ENCODE results near the gene BEND6. TPM values are rescaled to one million over a fixed set of nuclear protein-coding genes. Genes with fewer than 3 reads are reported as not detected.

Gene BEND6
- total RNA-seq, 1 donor from 2014 or later = 1.5 TPM

- intact Hi-C loops (cut with DNase I) = no loop called here
- no peak for DNase-seq (ENCODE audit: low spot score)
These were observed 18.4 kb upstream of the BEND6 start for GRCh38 chr6:56936466-56936865.

- no peak for DNase-seq (ENCODE audit: low spot score)
- intact Hi-C loops (cut with DNase I) = no loop called here
These were observed 16.2 kb upstream of the BEND6 start for GRCh38 chr6:56938649-56939191.

DNA sequence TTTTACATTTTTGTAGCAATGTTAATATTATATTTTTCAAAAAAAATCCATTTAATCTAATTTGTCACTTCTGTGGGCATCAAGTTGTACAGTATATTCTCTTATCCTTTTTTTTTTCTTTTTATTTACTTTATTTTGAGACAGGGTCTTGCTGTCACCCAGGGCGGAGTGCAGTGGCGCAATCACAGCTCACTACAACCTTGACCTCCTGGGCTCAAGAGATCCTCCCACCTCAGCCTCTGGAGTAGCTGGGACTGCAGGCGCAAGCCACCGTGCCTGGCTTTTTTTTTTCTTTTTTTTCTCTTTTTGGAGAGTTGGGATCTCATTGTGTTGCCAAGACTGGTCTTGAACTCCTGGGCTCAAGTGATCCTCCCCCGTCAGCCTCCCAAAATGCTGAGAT is 14.4 kb upstream of the BEND6 start:
- no peak for DNase-seq (ENCODE audit: low spot score)
- intact Hi-C loops (cut with DNase I) = no loop called here

- DNase-seq (ENCODE audit: low spot score) = no peak
- intact Hi-C loops (cut with DNase I) = no loop called here
These were observed 13.9 kb upstream of the BEND6 start for GRCh38 chr6:56940977-56941376.

GRCh38 chr6:56944661-56945060 is 10.2 kb upstream of the BEND6 start:
- intact Hi-C loops (cut with DNase I) = no loop called here
- DNase-seq (ENCODE audit: low spot score) = no peak

- intact Hi-C loops (cut with DNase I) = no loop called here
- DNase-seq (ENCODE audit: low spot score) = no peak
These were observed 8.5 kb upstream of the BEND6 start for GRCh38 chr6:56946368-56946767.

GRCh38 chr6:56947924-56948323 is 7.0 kb upstream of the BEND6 start:
- no peak for DNase-seq (ENCODE audit: low spot score)
- intact Hi-C loops (cut with DNase I) = no loop called here

DNA sequence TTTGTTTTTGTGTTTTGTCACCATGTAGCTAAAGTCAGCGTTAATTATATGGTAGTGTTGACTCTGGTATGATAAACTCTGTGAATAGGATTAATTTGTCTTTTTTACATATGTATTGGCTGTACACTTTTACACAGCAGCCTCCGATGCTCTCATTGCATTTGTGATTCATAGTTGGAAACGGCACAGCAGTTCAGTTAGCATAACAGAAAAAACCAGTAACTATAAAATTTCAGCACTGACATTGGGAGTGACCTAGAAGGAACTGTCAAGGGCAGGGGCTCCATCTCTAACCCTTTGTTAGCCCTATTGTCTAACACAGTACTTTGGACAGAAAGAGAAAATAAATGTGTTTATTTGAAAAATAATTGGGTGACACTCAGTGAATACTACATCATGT is 5.6 kb upstream of the BEND6 start:
- intact Hi-C loops (cut with DNase I) = no loop called here
- DNase-seq (ENCODE audit: low spot score) = no peak

- intact Hi-C loops (cut with DNase I) = loop anchor here (10.0 kb wide), 1 partner anchor 225 kb away; the partner anchor contains the start of gene BAG2
- no peak for DNase-seq (ENCODE audit: low spot score)
These were observed 4.9 kb upstream of the BEND6 start for GRCh38 chr6:56949925-56950495.

DNA sequence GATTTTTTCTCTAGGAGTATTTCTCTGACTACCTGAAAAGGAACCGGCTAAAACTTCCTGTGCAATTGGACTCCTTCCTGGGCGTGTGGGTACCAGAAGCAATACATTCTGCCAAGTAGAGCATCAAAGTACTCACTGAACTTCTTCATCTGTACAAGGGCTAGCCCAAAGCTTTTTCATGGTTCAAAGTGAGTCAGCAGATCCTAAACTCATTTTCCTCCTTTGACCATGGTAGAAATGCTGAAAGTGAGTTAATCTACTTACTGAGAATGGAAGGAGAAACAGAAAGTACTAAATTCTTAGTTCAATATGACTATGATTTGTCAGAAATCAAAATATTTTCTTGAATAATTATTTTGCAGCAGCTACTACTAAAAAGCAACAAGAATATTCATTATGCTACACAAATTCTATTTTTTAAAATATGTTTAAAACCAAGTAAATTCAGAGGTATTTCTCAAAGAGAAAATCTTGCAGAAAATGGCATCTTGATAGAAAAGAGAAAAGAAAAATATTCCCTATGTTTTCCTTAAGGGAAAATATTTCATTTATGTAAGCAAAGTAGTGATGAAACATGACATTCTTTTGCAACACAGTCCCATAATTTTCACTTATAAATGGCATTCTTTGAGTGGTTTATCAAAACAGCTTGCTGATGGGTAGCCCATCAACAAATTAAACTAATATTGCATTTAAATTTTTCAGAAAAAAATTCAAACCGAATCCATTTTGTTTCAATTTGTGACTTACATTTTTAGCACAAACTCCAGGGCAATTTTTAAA is 3.7 kb upstream of the BEND6 start:
- intact Hi-C loops (cut with DNase I) = loop anchor here (10.0 kb wide), 1 partner anchor 224 kb away; the partner anchor contains the start of gene BAG2

DNA sequence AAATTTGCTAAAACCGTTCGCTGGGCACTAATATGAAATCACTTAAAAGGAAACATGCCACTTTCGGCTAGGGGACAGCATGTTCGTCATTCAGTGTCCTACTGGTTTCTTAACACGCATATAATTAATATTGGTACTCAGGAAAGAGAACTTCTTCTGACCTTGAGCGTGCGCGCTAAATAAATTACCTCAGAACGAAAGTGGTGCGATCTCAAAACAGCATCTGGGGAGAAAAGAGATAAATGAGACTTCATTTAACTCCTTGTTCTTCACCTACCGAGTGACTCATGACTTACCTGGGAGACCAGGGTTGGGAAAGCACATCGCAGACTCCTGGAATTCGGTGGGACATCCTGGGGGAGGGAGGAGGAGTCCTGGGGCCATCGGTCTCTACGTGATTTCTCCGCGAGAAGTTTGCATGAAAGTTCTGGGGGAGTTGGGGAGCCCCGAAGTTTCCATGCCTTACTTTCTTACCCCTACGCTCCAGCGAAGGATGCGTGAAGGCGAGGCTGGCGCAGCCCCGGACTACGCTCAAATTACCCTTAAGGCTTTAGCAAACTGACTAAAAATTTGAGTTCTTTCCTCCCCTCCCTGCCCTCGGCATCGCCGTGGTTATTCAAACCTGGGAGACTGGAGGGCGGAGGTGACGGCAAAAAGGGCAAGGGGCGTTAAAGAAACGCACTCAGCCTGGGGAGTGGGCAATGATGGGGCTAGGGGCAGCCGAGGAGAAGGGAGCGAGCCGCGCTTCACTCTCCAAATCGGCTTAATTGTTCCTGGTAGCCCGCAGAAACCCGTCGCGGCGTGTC is 1.1 kb upstream of the BEND6 start:
- intact Hi-C loops (cut with DNase I) = loop anchor here (2.0 to 10.0 kb wide), 2 partner anchors 221 to 363 kb away; partner anchors contain the start of genes BAG2 and PRIM2
- DNase-seq (ENCODE audit: low spot score) = no peak

More for the DNA sequence above, 3.7 kb upstream of the BEND6 start:
- no peak for DNase-seq (ENCODE audit: low spot score)

GRCh38 chr6:56955171-56956155 is 556 bp downstream of the BEND6 start:
- intact Hi-C loops (cut with DNase I) = loop anchor here (2.0 to 10.0 kb wide), 3 partner anchors 43 to 361 kb away; partner anchors contain the start of genes BAG2 and PRIM2
- DNase-seq (ENCODE audit: low spot score) = peak; percentile 90

DNA sequence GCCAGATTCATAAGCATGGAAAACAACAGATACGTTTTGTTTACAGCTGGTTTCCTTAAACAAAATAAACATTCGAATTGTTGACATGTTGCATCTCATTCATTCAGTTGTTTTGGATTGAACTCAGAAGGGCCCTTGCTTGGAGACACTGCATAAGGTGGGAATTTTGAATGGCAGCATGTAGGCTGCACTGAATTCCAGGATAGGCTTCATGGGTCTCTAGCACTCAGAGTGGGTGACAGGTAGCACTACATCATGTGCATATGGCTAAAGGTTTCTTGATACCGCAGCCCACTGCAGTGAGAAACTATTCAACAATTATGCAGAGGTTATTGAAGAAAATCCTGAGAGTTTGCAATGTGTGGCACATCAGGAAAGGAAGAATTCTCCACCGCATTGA is 1.6 kb downstream of the BEND6 start:
- DNase-seq (ENCODE audit: low spot score) = no peak
- intact Hi-C loops (cut with DNase I) = loop anchor here (5.0 to 10.0 kb wide), 2 partner anchors 44 to 218 kb away; partner anchors contain the start of gene BAG2

- intact Hi-C loops (cut with DNase I) = loop anchor here (5.0 to 10.0 kb wide), 2 partner anchors 46 to 217 kb away; partner anchors contain the start of gene BAG2
- no peak for DNase-seq (ENCODE audit: low spot score)
These were observed 2.9 kb downstream of the BEND6 start for GRCh38 chr6:56957856-56958255.

DNA sequence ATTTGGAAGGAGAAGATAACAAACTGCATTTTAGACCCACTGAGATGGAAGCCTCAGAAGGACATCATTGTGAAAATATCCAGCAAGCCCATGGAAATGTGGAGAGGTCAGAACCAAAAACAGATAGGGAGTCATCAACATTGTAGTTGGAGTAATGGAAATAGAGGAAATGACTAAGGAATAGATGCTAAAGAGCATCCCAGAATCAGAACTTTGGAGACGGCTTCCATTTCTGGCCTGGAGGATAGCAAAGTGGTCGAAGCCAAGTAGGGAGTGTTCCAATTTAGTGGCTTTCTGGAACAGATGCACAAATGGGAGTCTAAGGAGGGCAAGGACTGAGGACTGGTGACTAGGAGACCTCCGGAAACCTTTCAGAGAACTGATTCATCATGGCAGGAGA is 3.6 kb downstream of the BEND6 start:
- intact Hi-C loops (cut with DNase I) = loop anchor here (5.0 to 10.0 kb wide), 2 partner anchors 46 to 216 kb away; partner anchors contain the start of gene BAG2
- DNase-seq (ENCODE audit: low spot score) = no peak

DNA sequence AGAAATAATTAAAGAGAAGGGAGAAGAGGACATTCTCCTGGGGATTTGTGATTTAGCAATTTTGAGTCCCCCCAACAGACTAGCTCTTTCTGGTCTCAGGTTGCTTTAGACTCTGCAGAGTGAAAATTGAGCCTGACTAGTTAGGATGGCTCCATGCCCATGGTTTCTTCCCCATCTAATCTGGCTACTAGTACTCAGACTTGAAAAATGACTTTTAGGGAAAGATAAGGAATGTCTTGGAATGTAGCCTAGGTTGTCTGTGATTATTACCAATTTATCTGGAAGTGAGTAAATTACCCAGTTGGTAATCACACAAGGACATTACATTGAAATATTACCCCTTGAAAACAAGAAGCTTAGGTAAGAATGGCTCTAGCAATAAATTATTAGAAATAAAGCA is 4.2 kb downstream of the BEND6 start:
- DNase-seq (ENCODE audit: low spot score) = no peak
- intact Hi-C loops (cut with DNase I) = loop anchor here (5.0 to 10.0 kb wide), 2 partner anchors 47 to 216 kb away; partner anchors contain the start of gene BAG2

DNA sequence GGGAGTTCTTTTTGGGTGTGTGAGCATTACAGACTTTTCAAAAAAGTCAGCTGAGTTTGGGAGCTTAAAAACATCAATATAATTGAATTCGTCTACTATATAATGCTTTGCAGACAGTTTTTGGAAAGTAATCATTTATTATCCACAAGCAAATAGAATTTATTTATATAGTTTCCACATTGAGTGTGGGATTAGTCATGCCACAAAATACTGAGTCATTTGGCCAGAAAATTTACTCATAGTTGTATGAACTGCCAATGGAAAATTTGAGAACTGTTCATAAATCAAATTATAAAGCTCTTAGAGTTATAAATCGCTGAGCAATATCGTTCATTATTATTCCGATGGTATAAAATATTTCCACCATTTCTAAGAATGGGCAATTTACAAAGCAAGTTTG is 5.0 kb downstream of the BEND6 start:
- no peak for DNase-seq (ENCODE audit: low spot score)
- intact Hi-C loops (cut with DNase I) = loop anchor here (5.0 to 10.0 kb wide), 2 partner anchors 48 to 215 kb away; partner anchors contain the start of gene BAG2

DNA sequence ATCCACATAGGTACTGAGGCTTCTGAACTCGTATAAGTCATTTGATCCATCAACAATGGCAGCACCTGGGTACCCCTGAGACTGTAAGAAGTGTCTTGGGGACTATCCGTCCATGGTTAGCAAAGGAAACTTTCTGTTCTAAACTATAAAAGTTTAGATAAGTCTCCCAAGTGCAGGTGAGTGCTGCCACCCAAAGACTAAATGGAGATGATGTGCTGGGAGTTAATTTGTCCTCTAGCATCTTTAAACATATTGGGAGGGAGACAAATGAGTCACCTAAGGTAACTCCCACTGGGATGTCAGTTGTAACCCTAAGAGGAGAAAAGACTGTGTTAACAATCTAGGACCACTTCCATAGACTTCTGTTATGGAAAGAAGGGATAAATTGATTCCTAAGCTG is 6.2 kb downstream of the BEND6 start:
- intact Hi-C loops (cut with DNase I) = no loop called here
- no peak for DNase-seq (ENCODE audit: low spot score)
